ENCODE measurements around the gene OR5B21.

Gene OR5B21

DNA sequence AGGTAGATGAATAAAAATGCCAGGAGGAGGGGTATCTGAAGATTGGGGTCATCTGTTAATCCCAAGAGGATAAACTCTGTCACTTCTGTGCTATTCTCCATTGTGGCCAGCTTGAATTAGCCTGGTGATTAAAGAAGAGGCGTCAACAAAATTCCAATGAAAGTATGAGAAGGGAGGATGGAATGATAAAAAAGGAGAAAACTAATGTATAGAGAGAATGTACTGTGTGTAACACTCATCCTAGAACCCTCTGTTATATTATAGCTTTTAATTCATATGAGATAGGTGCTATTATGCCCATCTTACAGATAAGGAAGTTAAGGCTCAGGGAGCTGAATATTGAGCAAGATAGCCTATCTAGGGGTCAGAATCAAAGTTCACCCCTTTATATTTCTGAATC lies at the start of gene OR5B21:
Gene OR5B21 (minus strand): TSS at position 101 of the 400 bp plus-strand sequence. CDS start 0 bp downstream, at position 101.
- no peak for DNase-seq (ENCODE audit: low read depth in 2 of 2)

DNA sequence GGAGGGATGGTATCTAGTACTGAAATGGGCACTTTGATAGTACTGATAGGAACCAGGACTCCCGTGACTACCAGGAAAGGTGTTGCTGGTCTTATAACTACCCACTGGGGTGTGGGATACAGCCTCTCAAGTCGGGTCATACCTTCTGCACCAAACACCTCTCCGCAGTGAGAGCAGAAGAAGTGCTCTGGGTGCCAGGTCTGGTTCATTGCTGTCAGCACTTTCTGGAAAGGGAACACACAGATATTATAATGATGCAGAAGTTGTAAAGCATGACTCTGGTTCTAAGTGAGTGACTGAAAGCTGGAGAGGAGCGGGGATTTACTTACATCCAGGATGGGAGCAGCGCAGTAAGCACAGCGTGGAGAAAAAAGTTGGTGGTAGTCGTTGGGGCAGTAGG lies 41.7 kb upstream of the OR5B21 start:
- DNase-seq (ENCODE audit: low read depth in 2 of 2), result no peak

DNA sequence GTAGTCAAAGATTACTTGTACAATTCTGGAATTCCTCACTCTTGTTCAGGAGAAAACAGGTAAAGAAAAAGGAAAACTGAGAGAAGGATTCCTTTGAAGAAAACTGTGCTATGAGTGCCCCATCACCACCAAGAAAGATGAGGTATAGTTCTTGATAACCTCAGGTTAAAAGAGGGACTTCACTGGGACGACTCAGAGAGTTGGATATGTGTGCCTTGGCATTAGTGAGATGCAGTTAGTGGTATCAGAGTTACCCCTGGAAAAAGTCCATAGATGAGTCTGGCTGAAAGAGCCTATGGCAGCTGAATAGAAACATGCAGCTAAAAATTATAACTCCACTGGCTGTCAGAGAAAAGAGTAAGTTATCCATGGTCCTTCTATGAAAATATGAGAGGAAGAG lies 38.9 kb upstream of the OR5B21 start:
- no peak for DNase-seq (ENCODE audit: low read depth in 2 of 2)

DNA sequence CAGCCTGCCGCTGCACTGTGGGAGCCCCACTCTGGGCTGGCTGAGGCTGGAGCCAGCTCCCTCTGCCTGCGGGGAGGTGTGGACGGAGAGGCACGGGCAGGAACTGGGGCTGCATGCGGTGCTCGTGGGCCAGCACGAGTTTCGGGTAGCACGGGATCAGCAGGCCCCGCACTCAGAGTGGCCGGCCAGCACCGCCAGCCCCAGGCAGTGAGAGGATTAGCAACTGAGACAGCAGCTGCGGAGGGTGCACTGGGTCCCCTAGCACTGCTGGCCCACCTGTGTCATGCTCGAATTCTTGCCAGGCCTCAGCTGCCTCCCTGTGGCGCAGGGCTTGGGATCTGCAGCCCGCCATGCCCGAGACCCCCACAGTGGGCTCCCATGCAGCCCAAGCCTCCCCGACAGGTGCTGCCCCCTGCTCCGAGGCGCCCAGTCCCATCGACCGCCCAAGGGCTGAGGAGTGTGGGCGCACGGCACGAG lies 24.0 kb upstream of the OR5B21 start:
- no peak for DNase-seq (ENCODE audit: low read depth in 2 of 2)

DNA sequence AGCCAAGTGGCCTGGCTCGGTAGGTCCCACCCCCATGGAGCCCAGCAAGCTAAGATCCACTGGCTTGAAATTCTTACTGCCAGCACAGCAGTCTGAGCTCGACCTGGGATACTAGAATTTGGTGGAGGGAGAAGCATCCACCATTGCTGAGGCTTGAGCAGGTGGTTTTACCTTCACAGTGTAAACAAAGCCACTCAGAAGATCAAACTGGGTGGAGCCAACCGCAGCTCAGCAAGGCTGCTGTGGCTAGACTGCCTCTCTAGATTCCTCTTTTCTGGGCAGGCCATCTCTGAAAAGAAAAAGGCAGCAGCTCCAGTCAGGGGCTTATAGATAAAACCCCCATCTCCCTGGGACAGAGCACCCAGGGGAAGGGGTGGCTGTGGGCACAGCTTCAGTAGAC lies 22.3 kb upstream of the OR5B21 start:
- no peak for DNase-seq (ENCODE audit: low read depth in 2 of 2)

DNA sequence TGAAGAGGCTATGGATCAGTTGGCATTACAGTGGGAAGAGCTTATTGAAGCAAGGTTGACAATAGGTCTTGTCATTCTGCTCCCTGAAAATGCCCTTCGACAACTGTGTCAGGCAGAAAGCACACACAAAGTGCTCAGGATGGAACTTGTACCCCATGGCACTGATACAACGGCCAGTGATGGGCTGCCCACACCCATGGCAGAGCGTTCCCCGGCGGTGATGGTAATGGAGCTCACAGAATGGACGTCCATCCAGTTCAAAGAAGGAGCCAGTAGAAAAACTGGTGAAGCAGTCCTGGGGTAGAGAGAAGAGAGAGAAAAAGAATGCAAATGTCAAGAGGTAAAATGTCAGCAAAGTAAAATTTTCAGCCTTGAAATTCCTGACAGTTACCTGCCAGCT lies 19.5 kb upstream of the OR5B21 start:
- DNase-seq (ENCODE audit: low read depth in 2 of 2), result no peak

DNA sequence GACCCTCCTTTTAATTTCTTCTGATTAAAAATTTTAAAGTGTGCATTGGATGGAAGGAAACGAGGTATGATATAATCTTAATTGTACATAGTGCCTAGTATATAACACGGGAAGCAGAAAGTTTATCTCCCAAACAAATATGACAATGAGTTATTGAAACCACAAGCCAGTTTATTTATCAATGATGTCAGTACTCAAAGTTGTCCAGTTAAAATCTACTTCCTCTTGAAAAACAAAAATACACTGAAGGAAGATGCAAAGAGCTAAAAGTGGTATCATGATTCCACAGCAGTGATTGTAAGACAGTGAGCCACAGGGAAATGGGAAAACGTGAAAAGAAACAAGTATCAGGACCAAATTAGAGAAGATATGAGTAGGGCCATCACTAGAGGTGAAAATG lies 18.8 kb upstream of the OR5B21 start:
- no peak for DNase-seq (ENCODE audit: low read depth in 2 of 2)

DNA sequence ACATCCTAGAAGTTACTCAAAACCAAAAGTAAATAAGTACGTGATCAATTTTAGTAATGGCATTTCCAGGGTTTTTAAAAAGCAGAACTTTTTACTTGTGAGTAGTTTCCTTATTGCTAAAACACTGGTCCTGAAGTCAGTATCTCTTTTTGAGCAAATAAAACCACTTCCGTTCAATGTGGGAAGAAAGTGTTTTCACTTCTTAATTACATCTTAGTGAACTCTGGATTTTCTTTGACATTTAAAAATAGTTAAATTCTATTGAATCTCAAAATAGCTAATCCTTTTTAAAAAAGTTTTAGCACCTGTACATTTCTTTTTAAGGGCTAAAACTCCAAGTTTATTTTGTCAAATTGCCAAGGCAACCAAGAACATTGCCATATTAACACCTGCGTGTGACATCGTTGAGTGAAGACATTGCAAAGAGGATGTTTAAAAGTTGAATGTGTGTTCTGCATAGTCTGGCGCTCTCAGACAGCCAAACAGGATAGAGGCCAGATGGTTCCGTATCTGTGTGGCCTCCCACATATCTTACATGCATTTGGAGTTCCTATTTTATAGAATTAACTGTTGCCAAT lies 17.2 kb upstream of the OR5B21 start:
- no peak for DNase-seq (ENCODE audit: low read depth in 2 of 2)

DNA sequence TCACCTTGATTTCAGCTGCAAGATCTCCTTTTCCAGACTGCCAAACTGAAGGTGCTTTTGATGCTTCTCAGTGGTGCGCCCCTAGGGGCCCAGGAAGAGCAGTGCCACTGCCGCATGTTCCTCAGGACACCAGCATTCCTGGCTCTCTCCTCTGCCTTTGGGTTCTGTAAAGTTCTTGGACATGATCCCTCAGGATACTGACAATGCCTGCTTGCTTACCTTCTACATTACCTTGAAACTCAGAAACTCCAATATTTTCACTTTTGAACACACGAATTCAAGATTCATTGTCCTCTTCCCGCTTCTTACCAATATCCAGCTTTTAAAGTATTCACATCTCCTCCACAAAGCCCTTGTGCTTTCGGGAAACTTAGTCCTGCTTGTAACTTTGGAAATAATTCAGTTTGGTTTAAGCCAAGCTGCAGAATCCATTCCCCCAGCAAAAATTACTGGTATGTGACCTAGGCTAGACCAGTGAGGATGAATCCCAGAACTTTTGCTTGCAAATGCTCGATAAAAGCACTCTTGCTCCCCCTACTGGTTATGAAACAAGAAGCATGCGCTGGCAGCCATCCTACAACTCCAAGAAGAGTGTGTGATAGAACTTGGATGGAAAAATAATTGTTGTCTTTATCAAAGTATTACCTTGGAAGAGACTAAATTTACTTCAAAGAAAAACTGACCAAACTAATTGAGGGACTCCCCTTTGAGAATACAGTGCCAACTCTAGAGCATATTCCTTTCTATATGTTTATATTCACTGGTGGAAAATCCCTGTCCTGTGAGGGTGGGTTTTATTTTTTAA lies 16.5 kb upstream of the OR5B21 start:
- peak in 1 of 2 donors; percentile 12 for DNase-seq (ENCODE audit: low read depth in 2 of 2)

DNA sequence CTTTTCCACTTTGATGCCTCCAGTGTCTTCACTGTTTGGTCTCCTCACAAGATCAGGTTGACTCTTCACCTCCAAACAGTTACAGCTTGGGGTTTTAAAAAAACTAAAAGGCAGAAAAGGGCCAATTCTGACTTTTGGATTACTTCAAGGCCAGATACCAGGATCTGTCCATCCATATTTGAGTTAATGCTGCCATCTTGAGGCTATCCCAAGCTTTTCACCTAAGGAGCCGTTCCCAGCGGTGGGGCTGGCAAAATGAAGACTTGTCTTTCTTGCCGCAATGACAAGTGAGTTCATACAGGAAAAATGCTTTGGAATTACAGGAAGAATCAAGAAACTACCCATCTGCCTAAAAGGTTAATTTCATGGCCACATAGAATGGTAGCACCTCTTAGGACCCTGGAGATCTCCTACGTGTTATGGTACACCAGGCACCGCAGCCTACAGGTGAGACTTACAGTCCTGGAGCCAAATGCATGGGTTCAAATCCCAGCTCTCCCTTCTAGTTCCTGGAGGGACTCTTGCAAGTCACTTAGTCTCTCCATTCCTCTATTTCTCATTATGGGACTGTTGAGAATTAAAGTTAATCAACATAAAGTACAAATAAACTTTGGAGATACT lies 6.0 kb upstream of the OR5B21 start:
- DNase-seq (ENCODE audit: low read depth in 2 of 2), result no peak

DNA sequence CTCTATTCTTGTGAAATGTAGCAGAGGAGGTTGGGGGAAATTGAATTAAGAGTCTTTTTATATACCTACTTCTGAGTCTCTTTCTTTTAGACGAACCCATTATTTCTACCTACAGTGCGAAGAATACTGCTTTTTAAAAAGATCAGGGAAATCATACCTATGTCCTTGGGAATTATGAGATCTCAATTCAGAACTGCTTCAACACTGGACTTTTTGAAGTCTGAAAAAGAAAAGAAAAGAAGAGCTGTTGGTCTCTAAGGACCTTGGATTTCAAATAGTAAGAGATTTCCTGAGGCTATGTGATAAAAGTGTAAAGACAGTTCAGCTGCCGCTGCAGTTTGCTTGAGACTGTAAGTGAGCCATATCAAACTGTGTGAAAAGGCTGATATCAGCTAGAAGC lies 3.7 kb upstream of the OR5B21 start:
- no peak for DNase-seq (ENCODE audit: low read depth in 2 of 2)

DNA sequence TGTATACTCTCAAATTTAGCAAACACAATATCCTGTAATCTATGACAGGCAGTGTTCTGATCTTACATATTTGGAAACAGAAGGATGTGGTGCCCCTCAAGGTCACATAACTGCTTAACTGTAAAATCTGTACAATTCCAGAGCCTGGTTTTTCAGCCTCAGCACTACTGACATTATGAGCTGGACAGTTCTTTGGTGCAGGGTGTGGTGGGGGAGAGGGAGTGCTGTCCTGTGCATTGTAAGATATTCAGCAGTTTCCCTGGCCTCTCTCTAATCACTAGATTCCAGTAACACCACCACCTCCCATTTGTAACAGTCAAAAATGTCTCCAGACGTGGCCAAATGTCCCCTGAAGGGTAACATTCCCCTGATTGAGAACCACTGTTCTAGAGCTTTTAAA lies 1.8 kb upstream of the OR5B21 start:
- DNase-seq (ENCODE audit: low read depth in 2 of 2), result no peak

DNA sequence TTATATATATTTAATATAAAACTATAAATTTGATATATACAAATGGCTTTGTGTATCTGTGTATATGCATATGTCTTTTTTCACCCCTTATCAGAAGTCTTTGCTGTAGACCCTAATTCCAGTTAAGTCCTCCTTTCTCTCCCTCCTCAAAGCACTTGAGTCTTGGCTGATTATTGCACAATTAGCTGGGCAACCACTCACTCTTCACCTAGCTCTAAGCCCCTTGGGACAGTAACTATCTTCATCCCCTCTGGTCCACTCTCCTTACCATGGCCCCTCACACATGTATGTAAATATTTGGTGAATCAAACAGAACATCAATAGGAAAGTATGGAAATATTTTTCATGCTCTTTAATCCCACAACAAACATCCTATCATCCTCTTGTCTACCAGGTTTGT lies 909 bp upstream of the OR5B21 start:
- no peak for DNase-seq (ENCODE audit: low read depth in 2 of 2)

DNA sequence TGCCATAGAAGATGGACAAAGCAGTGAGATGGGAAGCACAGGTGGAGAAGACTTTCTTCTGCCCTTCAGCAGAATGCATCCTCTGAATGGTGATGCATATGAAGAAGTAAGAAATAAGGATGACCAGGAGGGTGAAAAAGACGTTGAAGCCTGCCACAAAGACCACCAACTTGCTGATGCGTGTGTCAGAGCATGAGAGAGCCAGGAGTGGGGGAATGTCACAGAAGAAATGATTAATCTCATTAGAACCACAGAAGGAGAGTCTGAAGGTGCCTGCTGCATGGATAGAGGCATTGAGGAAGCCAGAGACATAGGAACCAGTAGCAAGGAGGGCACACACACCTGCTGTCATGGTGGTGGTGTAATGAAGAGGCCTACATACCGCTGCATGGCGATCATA lies 550 bp downstream of the OR5B21 start:
- no peak for DNase-seq (ENCODE audit: low read depth in 2 of 2)

DNA sequence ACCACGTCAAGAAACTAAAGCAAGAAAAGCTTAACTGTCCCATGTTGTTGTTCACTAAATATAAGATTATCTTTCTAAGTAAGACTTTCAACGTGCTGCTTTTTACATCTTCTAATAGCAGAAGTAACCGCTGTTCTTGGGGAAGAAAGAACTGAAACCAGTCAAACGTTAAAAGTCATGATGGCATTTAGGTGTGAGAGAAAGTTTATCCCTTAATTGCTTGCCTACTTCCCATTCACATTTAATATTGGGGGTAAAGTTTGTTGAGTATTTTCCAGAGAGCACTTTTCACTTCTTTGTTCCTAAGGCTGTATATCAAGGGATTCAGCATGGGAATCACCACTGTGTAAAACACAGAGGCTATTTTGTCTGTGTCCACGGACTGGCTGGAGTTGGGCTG lies 970 bp downstream of the OR5B21 start:
- DNase-seq (ENCODE audit: low read depth in 2 of 2), result no peak

DNA sequence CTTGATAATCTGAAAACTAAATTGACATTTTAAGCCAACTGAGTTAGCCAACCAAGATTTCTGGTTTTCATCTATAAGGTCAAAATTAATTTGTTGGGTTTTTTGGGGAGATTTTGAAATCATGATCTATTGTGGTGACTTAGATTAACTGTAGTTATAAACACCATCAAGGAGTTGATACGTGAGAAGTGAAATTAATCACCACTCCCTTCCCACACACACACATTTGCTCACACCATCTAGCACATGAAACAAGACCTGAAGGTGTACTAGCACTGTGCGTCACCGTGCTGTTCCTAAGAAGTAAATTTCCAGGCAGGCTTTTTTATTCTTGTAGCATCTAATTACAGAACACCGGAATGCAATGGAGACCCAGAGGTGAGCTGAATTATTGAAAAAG lies 2.1 kb downstream of the OR5B21 start:
- no peak for DNase-seq (ENCODE audit: low read depth in 2 of 2)

DNA sequence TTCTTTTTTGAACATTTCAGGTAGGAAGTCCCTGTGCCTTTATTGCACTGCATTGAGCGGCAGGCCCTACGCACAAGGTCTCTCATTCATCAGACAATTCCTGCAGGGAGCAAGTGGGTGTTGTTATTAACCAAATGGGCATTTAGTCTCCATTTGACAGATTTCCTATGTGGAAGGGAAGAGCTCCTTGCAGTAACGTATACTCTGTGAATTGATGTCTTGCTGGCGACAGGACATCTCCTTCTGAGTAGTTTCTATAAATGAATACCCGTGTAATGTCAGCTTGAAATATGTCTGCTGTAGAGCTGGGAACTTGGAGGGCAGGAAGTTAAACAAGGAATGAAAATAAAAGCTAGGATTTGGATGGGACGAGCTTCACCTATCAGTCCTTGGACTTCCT lies 3.7 kb downstream of the OR5B21 start:
- DNase-seq (ENCODE audit: low read depth in 2 of 2), result no peak

DNA sequence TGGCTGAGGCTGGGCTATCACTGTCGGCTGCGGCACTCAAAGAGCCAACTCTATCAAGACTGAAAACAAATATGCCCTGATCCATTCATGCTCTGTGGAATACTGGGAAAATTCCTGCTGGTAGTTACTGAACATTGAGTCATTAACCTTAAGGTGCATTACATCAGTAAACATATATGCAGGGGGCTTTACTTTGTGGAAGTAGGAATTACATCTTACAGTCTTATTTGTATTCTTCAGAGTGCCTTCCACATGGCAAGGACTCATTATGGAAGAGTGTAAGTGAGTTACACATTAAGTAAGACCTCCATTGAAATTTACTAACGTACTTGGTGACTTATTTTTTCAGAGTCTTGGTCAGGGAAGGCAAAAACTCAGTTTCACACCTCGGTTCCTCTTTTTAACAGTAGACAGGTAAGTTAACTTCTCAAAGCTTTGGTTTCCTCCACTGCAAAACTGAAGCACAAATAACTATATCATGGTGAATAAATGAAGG lies 4.5 kb downstream of the OR5B21 start:
- DNase-seq (ENCODE audit: low read depth in 2 of 2), result no peak

DNA sequence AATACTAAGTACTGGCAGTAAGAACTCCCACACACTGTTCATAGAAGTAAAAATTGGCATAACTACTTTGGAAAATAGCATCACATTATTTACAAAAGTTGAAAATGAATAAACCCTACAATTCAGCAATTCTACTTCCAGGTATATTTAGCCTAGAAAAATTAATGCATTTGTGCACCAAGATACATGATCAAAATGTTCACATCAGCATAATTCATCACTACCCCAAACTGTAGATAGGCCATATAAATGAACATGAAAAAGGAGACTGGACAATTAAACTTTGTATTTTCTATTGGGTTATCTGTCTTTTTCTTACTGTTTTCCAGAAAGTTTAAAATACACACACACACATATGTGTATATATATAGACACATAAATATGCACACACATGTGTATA lies 5.9 kb downstream of the OR5B21 start:
- DNase-seq (ENCODE audit: low read depth in 2 of 2), result no peak

DNA sequence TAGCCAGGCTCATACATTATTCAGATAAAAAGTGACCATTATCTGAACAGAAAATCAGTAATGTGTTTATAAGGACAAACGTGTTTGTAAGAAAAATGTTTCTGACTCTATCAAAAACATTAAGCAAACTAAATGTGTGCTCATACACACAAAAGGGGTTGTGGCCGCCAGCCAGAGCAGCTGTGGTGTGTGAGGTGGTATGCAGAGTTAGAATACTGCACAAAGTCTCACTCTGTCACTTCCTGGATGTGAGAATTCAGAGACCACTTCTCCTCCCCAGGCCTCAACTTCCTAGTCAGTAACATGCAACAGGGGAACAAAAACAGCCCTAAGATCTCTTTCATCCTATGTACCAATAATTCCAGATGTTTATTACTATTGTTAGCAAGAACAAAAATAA lies 9.4 kb downstream of the OR5B21 start:
- no peak for DNase-seq (ENCODE audit: low read depth in 2 of 2)

DNA sequence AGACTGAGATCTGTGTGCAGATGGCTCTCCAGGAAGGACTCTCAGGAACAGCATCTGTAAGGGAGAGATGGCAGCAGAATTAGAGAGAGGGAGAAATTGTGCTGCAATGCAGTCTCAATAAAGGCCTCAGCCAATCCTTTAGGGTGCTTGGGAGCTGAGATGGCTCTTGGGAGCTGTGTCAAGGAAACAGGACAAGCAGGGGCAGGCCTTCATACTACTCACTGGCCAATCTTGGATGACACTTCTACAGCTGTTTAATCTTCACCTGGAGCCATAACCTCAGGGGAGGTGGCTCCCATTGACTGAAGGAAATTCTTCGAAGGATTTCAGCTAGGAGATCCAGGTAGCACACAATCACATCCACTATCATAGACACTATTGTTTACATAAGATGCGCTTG lies 10.0 kb downstream of the OR5B21 start:
- DNase-seq (ENCODE audit: low read depth in 2 of 2), result no peak

DNA sequence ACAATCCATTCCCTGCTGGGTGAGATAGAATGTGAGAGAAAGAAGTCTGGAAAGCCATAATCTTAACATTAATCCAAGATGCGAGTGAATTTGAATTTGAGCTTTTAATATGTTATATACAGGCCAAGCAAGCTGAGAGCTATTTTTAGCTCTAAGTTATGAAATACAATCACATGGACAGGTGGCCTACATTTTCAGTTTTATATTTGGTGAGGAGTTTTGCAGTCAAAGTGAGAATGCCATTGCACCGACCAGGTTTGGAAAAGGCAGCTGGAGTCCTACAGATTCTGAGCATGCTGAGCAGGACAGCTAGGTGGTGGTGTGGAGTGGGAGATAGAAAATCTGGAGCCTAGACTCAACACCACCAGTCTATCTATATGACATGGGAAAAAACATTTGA lies 12.0 kb downstream of the OR5B21 start:
- DNase-seq (ENCODE audit: low read depth in 2 of 2), result no peak

DNA sequence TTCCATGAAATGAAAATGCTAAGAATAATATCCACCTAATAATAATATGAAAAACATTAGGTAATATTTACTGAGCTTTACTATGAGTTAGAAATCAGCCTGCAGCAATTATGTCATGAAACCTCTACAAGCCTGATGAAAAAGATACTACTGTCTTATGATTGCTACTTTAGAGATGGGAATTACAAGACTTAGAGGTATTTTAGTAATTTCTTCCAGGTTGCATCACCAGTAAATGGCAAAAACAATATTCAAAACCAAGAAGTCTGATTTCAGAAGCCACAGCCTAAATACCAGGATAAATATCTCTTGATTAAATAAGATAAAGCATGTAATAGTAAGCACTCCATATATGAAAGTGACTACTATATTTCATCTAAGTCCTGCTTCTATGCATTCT lies 13.8 kb downstream of the OR5B21 start:
- no peak for DNase-seq (ENCODE audit: low read depth in 2 of 2)
